Lower lobe of right lung (tissue), 2 donors: ENCODE data around the gene ERG28. TPM values are rescaled to one million over a fixed set of nuclear protein-coding genes. Genes with fewer than 3 reads are reported as not detected.
"Not testable (repeated sequence)": the region's sequence is repeated elsewhere in the genome, so short reads cannot be mapped to it uniquely, and the experiment has no call there.

ENCODE experiments used
- ATAC-seq, 2 donors: fragments of 200-7000 bp; cut with Tn5 transposase; one replicate each; pipeline ENCODE4 v1.9.1; 2020 to 2022; ENCODE audit warnings: mild to moderate bottlenecking in 2 of 2, moderate library complexity in 2 of 2
- DNase-seq: peaks from one replicate; pipeline ENCODE4 v3.0.0-alpha.2; 2020
- H3K27ac ChIP-seq: fragments of 200-600 bp; one replicate; pipeline ENCODE4 v1.8.0; 2022
- H3K27me3 ChIP-seq: fragments of 200-600 bp; one replicate; pipeline ENCODE4 v1.8.0; 2022; ENCODE audit warnings: low read depth
- H3K36me3 ChIP-seq: fragments of 200-600 bp; one replicate; pipeline ENCODE4 v1.8.0; 2022; ENCODE audit warnings: mild to moderate bottlenecking
- H3K4me1 ChIP-seq: fragments of 200-600 bp; one replicate; pipeline ENCODE4 v1.8.0; 2022
- H3K4me3 ChIP-seq: fragments of 200-600 bp; one replicate; pipeline ENCODE4 v1.8.0; 2022; ENCODE audit warnings: mild to moderate bottlenecking
- H3K9me3 ChIP-seq: fragments of 200-600 bp; one replicate; pipeline ENCODE4 v1.8.0; 2022
- intact Hi-C: fragments of 100-400 bp; cut with DNase I; formaldehyde crosslinking; loops from one replicate; pipeline ENCODE4 v1.11.0; 2022
- total RNA-seq: library from RNA; stranded (reverse); fragmentation: NEBNext Ultra II Directional; extraction: Animal tissue kit (Norgen Biotek cat#: 25700); gene quantifications from one replicate; pipeline ENCODE4 v1.2.1, GENCODE V29; 2021
- TF ChIP-seq, protein P1 (sequence below): fragments of 200-600 bp; IDR thresholded peaks from one replicate; pipeline ENCODE4 v1.8.0; 2022; ENCODE audit warnings: antibody characterized with exemption, mild to moderate bottlenecking
- donor health status: DM: no; HTN: yes; CAD: no; lungs with severe emphysema.

The ERG28 gene
- total RNA-seq, 1 donor from 2014 or later = 30.2 TPM

DNA sequence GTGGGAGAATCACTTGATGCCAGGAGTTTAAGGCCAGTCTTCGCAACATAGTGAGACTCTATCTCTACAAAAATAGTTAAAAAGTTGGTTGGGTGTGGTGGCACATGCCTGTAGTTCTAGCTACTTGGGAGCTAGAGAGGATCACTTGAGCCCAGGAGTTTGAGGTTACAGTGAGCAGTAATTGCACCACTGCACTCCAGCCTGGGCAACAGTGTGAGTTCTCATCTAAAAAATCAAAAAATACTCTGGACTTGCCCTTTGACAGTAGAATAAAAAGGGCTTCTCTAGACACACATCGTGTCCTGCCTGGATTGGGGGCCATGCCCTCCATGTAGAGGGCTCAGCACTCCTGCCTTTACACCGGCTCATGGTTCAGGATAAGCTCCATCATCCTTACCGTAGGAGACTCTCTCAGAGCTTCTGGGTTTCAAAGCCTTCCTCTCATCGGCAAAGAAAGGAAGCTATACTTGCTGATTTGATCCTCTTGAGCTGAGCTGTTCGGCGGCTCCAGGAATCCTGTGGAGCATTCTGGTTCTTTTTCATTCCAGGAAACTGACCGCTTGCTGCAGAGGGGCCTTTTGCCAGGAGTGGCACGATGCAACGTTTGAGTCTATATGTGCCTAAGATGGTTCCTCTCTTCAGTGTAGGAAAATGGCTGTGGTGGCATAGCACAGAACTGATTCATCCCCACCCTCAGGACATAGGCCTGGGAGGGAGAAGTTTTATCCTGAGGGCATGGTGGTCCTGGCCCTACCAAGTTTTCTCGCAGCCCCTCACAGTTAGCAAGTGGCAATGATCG is 52.6 kb downstream of the ERG28 start:
- H3K36me3 ChIP-seq = no peaks in the 10 kb centered on the region
- TF ChIP-seq, protein P1, sequence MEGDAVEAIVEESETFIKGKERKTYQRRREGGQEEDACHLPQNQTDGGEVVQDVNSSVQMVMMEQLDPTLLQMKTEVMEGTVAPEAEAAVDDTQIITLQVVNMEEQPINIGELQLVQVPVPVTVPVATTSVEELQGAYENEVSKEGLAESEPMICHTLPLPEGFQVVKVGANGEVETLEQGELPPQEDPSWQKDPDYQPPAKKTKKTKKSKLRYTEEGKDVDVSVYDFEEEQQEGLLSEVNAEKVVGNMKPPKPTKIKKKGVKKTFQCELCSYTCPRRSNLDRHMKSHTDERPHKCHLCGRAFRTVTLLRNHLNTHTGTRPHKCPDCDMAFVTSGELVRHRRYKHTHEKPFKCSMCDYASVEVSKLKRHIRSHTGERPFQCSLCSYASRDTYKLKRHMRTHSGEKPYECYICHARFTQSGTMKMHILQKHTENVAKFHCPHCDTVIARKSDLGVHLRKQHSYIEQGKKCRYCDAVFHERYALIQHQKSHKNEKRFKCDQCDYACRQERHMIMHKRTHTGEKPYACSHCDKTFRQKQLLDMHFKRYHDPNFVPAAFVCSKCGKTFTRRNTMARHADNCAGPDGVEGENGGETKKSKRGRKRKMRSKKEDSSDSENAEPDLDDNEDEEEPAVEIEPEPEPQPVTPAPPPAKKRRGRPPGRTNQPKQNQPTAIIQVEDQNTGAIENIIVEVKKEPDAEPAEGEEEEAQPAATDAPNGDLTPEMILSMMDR = no peak
- H3K4me3 ChIP-seq = no peak overlapping the region
- DNase-seq (no peak), ATAC-seq (no peak)
- peaks cover 55% of the 10 kb centered on the region for H3K4me1 ChIP-seq
- no peaks in the 10 kb centered on the region for H3K27me3 ChIP-seq
- intact Hi-C loops = no loop called here
- no peak overlapping the region for H3K27ac ChIP-seq
- H3K9me3 ChIP-seq = no peaks in the 10 kb centered on the region

DNA sequence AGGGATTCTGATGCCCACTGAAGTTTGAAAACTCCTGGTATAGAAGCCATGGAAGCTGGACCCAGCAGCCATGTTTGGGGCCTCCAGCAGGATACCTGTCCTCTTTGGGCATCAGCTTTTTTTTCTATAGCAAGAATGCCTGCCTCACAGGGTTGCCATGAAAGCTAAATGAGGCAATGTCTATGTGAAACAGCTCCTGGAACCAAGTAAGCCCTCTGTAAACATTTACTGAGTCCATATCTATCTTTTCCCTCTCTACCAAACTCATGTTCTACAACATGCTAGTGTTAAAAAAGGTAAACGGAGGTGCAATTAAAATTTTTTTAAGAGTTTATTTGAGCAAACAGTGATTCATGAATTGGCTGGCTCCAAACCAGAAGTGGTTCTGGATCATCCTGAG is 53.6 kb downstream of the ERG28 start:
- no peaks in the 10 kb centered on the region for H3K36me3 ChIP-seq
- no peaks in the 10 kb centered on the region for H3K27me3 ChIP-seq
- intact Hi-C loops = no loop called here
- H3K4me1 ChIP-seq = peaks cover 63% of the 10 kb centered on the region
- DNase-seq = no peak
- no peaks in the 10 kb centered on the region for H3K9me3 ChIP-seq
- TF ChIP-seq, protein P1 = no peak
- H3K27ac ChIP-seq = no peak overlapping the region
- no peak for ATAC-seq
- H3K4me3 ChIP-seq = no peak overlapping the region

DNA sequence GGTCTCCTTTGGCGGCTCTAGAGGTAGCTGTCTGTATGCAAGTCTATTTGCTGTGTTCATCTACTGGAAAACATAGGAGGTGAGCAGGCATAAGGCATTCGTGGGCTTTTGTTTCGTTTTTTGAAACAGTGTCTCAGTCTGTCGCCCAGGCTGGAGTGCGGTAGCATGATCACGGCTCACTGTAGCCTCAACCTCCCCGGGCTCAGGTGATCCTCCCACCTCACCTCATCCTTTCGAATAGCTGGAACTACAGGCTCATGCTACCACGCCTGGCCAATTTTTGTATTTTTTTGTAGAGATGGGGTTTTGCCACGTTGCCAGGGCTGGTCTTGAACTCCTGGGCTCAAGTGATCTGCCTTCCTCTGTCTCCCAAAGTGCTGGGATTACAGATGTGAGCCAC is 54.8 kb downstream of the ERG28 start:
- peak in 1 of 2 donors; percentile 9 for ATAC-seq
- no peak for DNase-seq
- peak overlapping the region; percentile 38 for H3K4me3 ChIP-seq
- no peaks in the 10 kb centered on the region for H3K9me3 ChIP-seq
- peaks cover 61% of the 10 kb centered on the region for H3K4me1 ChIP-seq
- intact Hi-C loops = no loop called here
- no peaks in the 10 kb centered on the region for H3K36me3 ChIP-seq
- H3K27ac ChIP-seq = peak overlapping the region; percentile 70
- TF ChIP-seq, protein P1 = no peak
- H3K27me3 ChIP-seq = no peaks in the 10 kb centered on the region

DNA sequence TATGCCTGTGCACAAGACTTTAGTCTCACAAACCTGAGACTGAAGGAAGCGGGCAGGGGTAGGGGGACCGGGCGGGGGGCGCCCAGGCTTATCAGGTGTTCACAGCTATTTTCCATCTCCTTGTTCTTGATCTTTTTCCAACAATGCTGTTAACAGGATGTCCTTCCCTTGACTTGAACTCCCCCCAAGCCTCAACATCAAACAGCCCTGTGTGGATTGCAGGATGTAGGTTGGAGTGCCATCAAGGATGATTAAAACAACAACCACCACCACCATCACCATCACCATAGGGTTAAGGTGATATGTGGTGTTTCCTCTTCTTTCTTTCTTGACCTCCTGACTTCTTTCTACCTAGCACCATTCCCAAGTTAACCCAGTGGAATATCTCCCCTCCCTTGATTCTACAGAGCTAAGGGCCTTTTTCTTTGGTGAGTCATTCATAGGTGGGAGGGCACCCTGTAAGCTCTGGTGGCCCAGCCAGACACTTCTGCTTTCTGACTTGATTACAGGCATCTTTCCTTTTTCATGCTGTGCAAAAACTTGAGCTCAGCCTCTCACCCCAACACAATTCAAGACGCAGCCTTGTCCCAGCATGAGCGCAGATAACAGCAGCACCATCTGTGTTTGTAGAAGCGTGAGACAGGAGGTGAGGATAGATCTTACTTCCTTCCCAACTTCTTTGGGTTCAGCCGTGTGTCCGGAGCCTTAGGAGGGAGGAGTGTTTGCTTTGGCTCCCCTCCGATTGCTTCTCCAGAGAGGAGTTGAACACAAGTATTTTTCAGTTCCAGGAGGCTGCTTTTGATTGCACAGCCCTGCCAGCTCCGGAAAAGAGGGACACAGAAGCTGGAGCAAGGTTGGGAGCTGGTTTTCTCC is 55.5 kb downstream of the ERG28 start:
- Histone ChIP-seq H3K4me1 (peaks cover 54% of the 10 kb centered on the region), H3K9me3 (no peaks in the 10 kb centered on the region), H3K27me3 (no peaks in the 10 kb centered on the region), H3K4me3 (peak overlapping the region; percentile 38), H3K27ac (peak overlapping the region; percentile 70), H3K36me3 (no peaks in the 10 kb centered on the region)
- intact Hi-C loops = no loop called here
- no peak for DNase-seq
- TF ChIP-seq, protein P1 = no peak
- peak; percentile 76 to 84 for ATAC-seq

DNA sequence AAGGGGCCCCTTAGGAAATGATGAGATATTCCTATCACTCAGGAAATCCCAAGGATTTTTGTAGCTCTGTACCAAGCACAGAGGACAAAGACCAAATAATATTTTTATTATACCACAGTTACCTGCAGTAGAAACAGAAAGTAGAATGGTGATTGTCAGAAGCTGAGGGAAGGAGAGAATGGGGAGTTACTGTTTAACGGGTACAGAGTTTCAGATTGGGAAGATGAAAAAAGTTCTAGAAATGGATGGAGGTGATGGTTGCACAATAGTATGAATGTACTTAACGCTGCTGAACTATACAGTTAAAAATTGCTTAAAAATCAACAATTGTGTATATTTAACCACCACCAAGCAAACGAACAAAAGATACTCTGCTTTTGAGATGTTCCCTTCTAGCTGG is 58.2 kb downstream of the ERG28 start:
- no peak for DNase-seq
- TF ChIP-seq, protein P1 = no peak
- no peaks in the 10 kb centered on the region for H3K27me3 ChIP-seq
- intact Hi-C loops = no loop called here
- no peak overlapping the region for H3K27ac ChIP-seq
- no peaks in the 10 kb centered on the region for H3K36me3 ChIP-seq
- H3K9me3 ChIP-seq = no peaks in the 10 kb centered on the region
- no peak overlapping the region for H3K4me3 ChIP-seq
- no peak for ATAC-seq
- peaks cover 37% of the 10 kb centered on the region for H3K4me1 ChIP-seq

DNA sequence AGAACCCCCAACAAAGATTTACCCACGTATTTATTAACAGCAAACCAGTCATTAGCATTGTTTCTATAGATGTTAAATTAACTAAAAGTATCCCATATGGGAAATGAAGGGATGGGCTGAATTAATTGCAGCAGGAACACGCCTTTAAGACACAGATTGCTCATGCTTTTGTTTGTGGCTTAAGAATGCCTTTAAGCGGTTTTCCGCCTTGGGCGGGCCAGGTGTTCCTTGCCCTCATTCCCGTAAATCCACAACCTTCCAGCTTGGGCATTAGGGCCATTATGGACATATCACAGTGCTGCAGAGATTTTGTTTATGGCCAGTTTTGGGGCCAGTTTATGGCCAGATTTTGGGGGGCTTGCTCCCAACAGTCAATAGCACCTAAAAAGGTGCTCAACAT is 59.6 kb downstream of the ERG28 start:
- intact Hi-C loops = not testable (repeated sequence)

DNA sequence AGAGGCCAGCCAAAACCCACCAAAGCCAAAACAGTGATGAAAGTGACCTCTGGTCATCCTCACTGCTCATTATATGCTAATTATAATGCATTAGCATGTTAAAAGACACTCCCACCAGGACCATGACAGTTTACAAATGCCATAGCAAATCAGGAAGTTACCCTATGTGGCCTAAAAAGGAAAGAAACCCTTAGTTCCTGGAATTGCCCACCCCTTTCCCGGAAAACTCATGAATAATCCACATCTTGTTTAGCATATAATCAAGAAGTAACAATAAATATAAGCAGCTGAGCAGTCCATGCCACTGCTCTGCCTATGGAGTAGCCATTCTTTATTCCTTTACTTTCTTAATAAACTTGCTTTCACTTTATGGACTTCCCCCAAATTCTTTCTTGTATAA is 60.6 kb downstream of the ERG28 start:
- H3K27me3 ChIP-seq, H3K27ac ChIP-seq, H3K36me3 ChIP-seq, H3K4me3 ChIP-seq, H3K9me3 ChIP-seq, DNase-seq, intact Hi-C loops, ATAC-seq: not testable (repeated sequence)
- H3K4me1 ChIP-seq = peaks cover 18% of the 10 kb centered on the region

More for the DNA sequence above, 59.6 kb downstream of the ERG28 start:
- H3K9me3 ChIP-seq, H3K4me3 ChIP-seq, DNase-seq, H3K27ac ChIP-seq, H3K27me3 ChIP-seq, ATAC-seq, H3K36me3 ChIP-seq: not testable (repeated sequence)
- peaks cover 27% of the 10 kb centered on the region for H3K4me1 ChIP-seq
